Adrenal gland (tissue), 12 donors: Measurements from ENCODE around the gene DCP2. TPM values are rescaled to one million over a fixed set of nuclear protein-coding genes. Genes with fewer than 3 reads are reported as not detected.

ENCODE experiments used
- DNase-seq, 7 donors: peaks; one replicate each; pipeline ENCODE4 v3.0.0-alpha.2; 2019 to 2020
- H3K27ac ChIP-seq, 5 donors: fragments of 200-600 bp; sonication (generic) in 4 of 5; 1 replicate in 3 of 5; 2 replicates in 2 of 5; pipeline versions ENCODE4 v1.5.1 to v1.8.0; 2016 to 2020; ENCODE audit warnings: mild to moderate bottlenecking in 1 of 5
- H3K27me3 ChIP-seq: fragments of 200-600 bp; 2 replicates; pipeline ENCODE4 v1.8.0; 2021
- H3K36me3 ChIP-seq, 2 donors: fragments of 200-600 bp; replicated peaks in 1 of 2; 1 replicate in 1 of 2; 2 replicates in 1 of 2; pipeline versions ENCODE4 v1.5.1 to v1.8.0; 2018 to 2022
- H3K4me1 ChIP-seq, 2 donors: fragments of 200-600 bp; replicated peaks in 1 of 2; 1 replicate in 1 of 2; 2 replicates in 1 of 2; pipeline versions ENCODE4 v1.5.1 to v1.8.0; 2018 to 2021
- H3K4me3 ChIP-seq, 4 donors: fragments of 200-600 bp; sonication (generic) in 3 of 4; one replicate each; pipeline ENCODE4 v1.5.1; 2016 to 2018
- H3K9me3 ChIP-seq, 3 donors: fragments of 200-600 bp; sonication (generic) in 1 of 3; replicated peaks in 1 of 3; 1 replicate in 2 of 3; 2 replicates in 1 of 3; pipeline versions ENCODE4 v1.5.1 to v1.8.0; 2016 to 2021
- CTCF ChIP-seq, 6 experiments: fragments of 450-650 bp in 4 of 6; fragments of 200-600 bp in 2 of 6; sonication (generic) in 1 of 6; IDR thresholded peaks; 1 replicate in 5 of 6; 2 replicates in 1 of 6; pipeline versions ENCODE4 v1.5.1 to v1.8.0; 2016 to 2021; ENCODE audit warnings: antibody characterized with exemption in 6 of 6, mild to moderate bottlenecking in 2 of 6, moderate library complexity in 1 of 6
- POLR2A ChIP-seq, 2 donors: fragments of 450-650 bp; IDR thresholded peaks; one replicate each; pipeline ENCODE4 v1.6.1; 2017; ENCODE audit warnings: antibody characterized with exemption in 2 of 2, mild to moderate bottlenecking in 2 of 2, moderate library complexity in 1 of 2
- WGBS, 4 donors: extraction: QIAGEN DNeasy Blood & Tissue Kit in 2 of 4; methylation state at CpG; one replicate each; pipeline versions ENCODE4 v1.1.5 to v1.1.7; 2013 to 2017; 5-methylcytosine and 5-hydroxymethylcytosine counted together
- intact Hi-C, 2 donors: fragments of 100-400 bp; cut with DNase I; formaldehyde crosslinking; loops; one replicate each; pipeline versions ENCODE4 v1.14.1 to v1.15.0; 2022 to 2023
- polyA plus RNA-seq, 3 donors: library from polyadenylated mRNA; stranded (reverse); fragments of 200-250 nt in 2 of 3; fragments of 350-450 nt in 1 of 3; fragmentation: Illumina TruSeq in 1 of 3; extraction: RNeasy Lipid Tissue Mini Kit (QIAGEN cat#74804) in 1 of 3; gene quantifications; one replicate each; pipeline ENCODE4 v1.2.3, GENCODE V29; 2013 to 2014
- total RNA-seq, 9 donors: library from RNA; depleted of rRNA in 4 of 9; stranded (reverse); fragments of >200 nt in 4 of 9; fragments of 120-200 nt in 1 of 9; fragmentation: NEBNext Ultra II Directional in 1 of 9; extraction: Animal tissue kit (Norgen Biotek cat#: 25700) in 1 of 9; gene quantifications; one replicate each; pipeline versions ENCODE4 v1.1.0 to v1.2.4, GENCODE V29; 2013 to 2023
- donor health status: healthy with polysubstance abuse.
- donor health status: Bipolar disorder and iron deficiency.
- donor health status: DM: yes; HTN: yes; CAD: no.
- donor health status: DM: no; HTN: no; CAD: no.
- donor health status: DM: no; HTN: no; CAD: no.
- donor health status: DM: yes; HTN: yes; CAD: no.

The DCP2 gene
- total and polyA plus RNA-seq, 12 donors: 7.0 to 66.4 (median 39.6) TPM

GRCh38 chr5:112979723-112980122 lies 3.1 kb downstream of the DCP2 start:
- Histone ChIP-seq H3K27me3 (no peaks in the 10 kb centered on the region), H3K36me3 (no peaks in the 10 kb centered on the region), H3K9me3 (no peaks in the 10 kb centered on the region), H3K27ac (no peak overlapping the region), H3K4me1 (peaks cover 10 to 29% of the 10 kb centered on the region in 2 donors), H3K4me3 (no peak overlapping the region)
- WGBS, 4 donors: 82 to 91% (median 89%) methylated on average over 3 of the region's 3 CpGs
- TF ChIP-seq POLR2A (IDR thresholded peaks at IDR 0.05): no peak
- no peak for TF ChIP-seq CTCF (IDR thresholded peaks at IDR 0.05)
- intact Hi-C loops: loop anchor here in 1 of 2 donors (10.0 kb wide), 1 partner anchor 535 kb away; the partner anchor contains the start of gene YTHDC2
- no peak for DNase-seq

GRCh38 chr5:112983363-112983762 lies 6.8 kb downstream of the DCP2 start:
- H3K4me3 ChIP-seq: no peak overlapping the region
- H3K27me3 ChIP-seq: no peaks in the 10 kb centered on the region
- WGBS, 4 donors: 91 to 97% (median 95%) methylated on average over 2 of the region's 2 CpGs
- H3K9me3 ChIP-seq: no peaks in the 10 kb centered on the region
- TF ChIP-seq CTCF (IDR thresholded peaks at IDR 0.05): no peak
- no peak for TF ChIP-seq POLR2A (IDR thresholded peaks at IDR 0.05)
- H3K27ac ChIP-seq: no peak overlapping the region
- DNase-seq: no peak
- intact Hi-C loops: loop anchor here in 1 of 2 donors (10.0 kb wide), 1 partner anchor 531 kb away; the partner anchor contains the start of gene YTHDC2
- peaks cover 4 to 18% of the 10 kb centered on the region in 2 donors for H3K4me1 ChIP-seq
- no peaks in the 10 kb centered on the region for H3K36me3 ChIP-seq

- no peaks in the 10 kb centered on the region for H3K4me1 ChIP-seq
- no peak overlapping the region for H3K4me3 ChIP-seq
- DNase-seq: no peak
- TF ChIP-seq POLR2A (IDR thresholded peaks at IDR 0.05) (no peak), CTCF (IDR thresholded peaks at IDR 0.05) (no peak)
- no peaks in the 10 kb centered on the region for H3K9me3 ChIP-seq
- H3K36me3 ChIP-seq: no peaks in the 10 kb centered on the region
- intact Hi-C loops: loop anchor here in 1 of 2 donors (10.0 kb wide), 1 partner anchor 529 kb away; the partner anchor contains the start of gene YTHDC2
- WGBS, 4 donors: 90 to 94% (median 93%) methylated on average over 4 of the region's 4 CpGs
- no peaks in the 10 kb centered on the region for H3K27me3 ChIP-seq
- H3K27ac ChIP-seq: no peak overlapping the region
Observed at GRCh38 chr5:112986224-112986623, 9.6 kb downstream of the DCP2 start.

- Histone ChIP-seq H3K4me3 (no peak overlapping the region), H3K27ac (no peak overlapping the region), H3K9me3 (no peaks in the 10 kb centered on the region), H3K27me3 (no peaks in the 10 kb centered on the region), H3K4me1 (peaks cover 0 to 3% of the 10 kb centered on the region in 2 donors), H3K36me3 (no peaks in the 10 kb centered on the region)
- 19 to 22% (median 21%) methylated on average over 7 of the region's 7 CpGs for WGBS, 4 donors
- TF ChIP-seq CTCF (IDR thresholded peaks at IDR 0.05) (peak; percentile 83 to 94 (median 88)), POLR2A (IDR thresholded peaks at IDR 0.05) (no peak)
- DNase-seq: peak; percentile 60 to 93 (median 76)
- intact Hi-C loops: loop anchor here (5.0 kb wide), 2 partner anchors 381 to 611 kb away; no protein-coding TSS in a partner anchor
Observed at GRCh38 chr5:112995764-112996618, 19.4 kb downstream of the DCP2 start.
